K562 (cell line): ENCODE measurements around the gene MED14.

Experiments
- MXI1 ChIP-seq: IDR thresholded peaks from 2 replicates; pipeline ENCODE4 v1.6.1; 2011; ENCODE audit warnings: low read depth, mild to moderate bottlenecking, improper control_type of control experiment, low read length
- PBX2 ChIP-seq, 2 experiments: IDR thresholded peaks in 1 of 2; conservative IDR thresholded peaks in 1 of 2; 2 replicates each; pipeline ENCODE4 v1.6.1; 2016; ENCODE audit warnings: low read depth in 2 of 2, mild to moderate bottlenecking in 1 of 2, missing compliant biosample characterization in 1 of 2, missing genetic modification characterization in 1 of 2, moderate library complexity in 1 of 2

- TF ChIP-seq MXI1 (no peak), PBX2 (CRISPR knock-in tag; IDR thresholded peaks at IDR 0.05; ENCODE audit: low read depth) (no peak), PBX2 (tag; conservative IDR thresholded peaks at IDR 0.05; ENCODE audit: low read depth) (no peak)
These were observed 21.7 kb upstream of the MED14 start for GRCh38 chrX:40757058-40757457.
